ENCODE data around the gene IL32.
"Not testable (repeated sequence)": the region's sequence is repeated elsewhere in the genome, so short reads cannot be mapped to it uniquely, and the experiment has no call there.

Gene IL32

GRCh38 chr16:3052571-3053329 lies 12.7 kb upstream of the IL32 start:
- H3K4me1 Mint-ChIP-seq: peaks cover 17% of the 10 kb centered on the region
- H3K27ac Mint-ChIP-seq; H3K36me3 Mint-ChIP-seq; ATAC-seq (ENCODE audit: low read depth); H3K27me3 Mint-ChIP-seq; DNase-seq (ENCODE audit: low spot score in 2 of 2); H3K9me3 Mint-ChIP-seq; H3K4me3 Mint-ChIP-seq: not testable (repeated sequence)

GRCh38 chr16:3053330-3053710 lies 12.1 kb upstream of the IL32 start:
- H3K36me3 Mint-ChIP-seq; H3K9me3 Mint-ChIP-seq; H3K4me3 Mint-ChIP-seq; DNase-seq (ENCODE audit: low spot score in 2 of 2); H3K27me3 Mint-ChIP-seq; ATAC-seq (ENCODE audit: low read depth); H3K27ac Mint-ChIP-seq: not testable (repeated sequence)
- peaks cover 17% of the 10 kb centered on the region for H3K4me1 Mint-ChIP-seq

DNA sequence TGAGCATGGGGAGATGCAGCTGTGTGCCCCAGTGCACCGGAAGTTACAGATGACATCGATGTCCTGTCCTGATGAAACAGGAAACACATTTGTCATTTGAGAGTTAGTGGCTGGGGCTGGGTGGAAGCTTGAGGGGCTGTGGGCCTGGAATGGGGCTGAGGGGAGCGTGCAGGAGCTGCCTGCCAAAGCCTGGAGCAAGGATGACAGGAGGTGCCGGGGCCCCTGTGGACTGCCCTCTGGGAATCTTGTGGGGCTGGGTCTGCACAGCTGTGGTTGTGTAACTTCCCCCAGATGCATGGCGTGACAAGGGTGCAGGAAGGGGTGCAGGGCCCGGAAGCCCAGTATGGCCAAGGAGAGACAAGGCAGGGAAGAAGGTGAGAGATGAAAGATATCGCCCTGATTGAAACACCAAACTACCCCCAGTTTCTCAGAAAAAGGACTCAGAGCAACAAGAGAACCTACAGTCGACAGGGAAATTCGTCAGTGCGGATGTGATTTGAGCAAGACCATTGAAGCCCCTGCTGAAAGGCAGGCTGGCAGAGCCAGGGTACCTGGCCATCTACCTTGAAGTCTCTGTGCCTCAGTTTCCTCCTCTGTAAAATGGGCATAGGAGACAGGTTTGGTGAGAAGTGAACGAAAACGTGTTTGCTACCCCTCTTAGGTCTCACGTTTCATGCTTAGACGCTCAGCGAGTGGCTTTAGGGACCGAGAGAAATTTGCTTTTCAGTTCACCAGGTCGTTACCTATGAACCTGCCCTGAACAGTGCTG lies 10.3 kb upstream of the IL32 start:
- H3K4me1 Mint-ChIP-seq: peaks cover 22% of the 10 kb centered on the region
- H3K4me3 Mint-ChIP-seq: no peak overlapping the region
- DNase-seq (ENCODE audit: low spot score in 2 of 2) (no peak), ATAC-seq (ENCODE audit: low read depth) (no peak)
- no peaks in the 10 kb centered on the region for H3K9me3 Mint-ChIP-seq
- H3K27ac Mint-ChIP-seq: no peak overlapping the region
- peaks cover 6% of the 10 kb centered on the region for H3K36me3 Mint-ChIP-seq
- H3K27me3 Mint-ChIP-seq: no peaks in the 10 kb centered on the region

DNA sequence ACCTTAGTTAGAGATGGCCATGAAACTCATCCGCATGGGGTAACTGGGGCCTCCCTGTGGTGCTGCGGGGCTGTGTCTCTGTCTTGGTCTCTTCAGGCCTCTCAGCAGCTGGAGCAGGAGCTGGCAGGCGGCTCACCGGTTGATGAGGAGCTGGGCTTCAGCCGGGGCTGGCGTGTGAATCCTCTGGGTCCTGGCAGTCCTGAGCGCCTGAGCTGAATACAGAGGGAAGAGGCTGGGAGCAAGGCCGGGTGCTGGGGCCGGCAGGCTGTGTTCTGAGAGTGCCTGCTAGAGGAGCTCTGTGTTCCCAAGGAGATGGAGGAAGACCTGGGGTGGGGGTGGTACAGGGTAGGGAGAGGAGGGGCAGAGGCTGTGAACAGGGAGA lies 9.7 kb upstream of the IL32 start:
- peaks cover 22% of the 10 kb centered on the region for H3K4me1 Mint-ChIP-seq
- H3K27ac Mint-ChIP-seq; ATAC-seq (ENCODE audit: low read depth); H3K36me3 Mint-ChIP-seq; DNase-seq (ENCODE audit: low spot score in 2 of 2); H3K4me3 Mint-ChIP-seq; H3K9me3 Mint-ChIP-seq; H3K27me3 Mint-ChIP-seq: not testable (repeated sequence)

DNA sequence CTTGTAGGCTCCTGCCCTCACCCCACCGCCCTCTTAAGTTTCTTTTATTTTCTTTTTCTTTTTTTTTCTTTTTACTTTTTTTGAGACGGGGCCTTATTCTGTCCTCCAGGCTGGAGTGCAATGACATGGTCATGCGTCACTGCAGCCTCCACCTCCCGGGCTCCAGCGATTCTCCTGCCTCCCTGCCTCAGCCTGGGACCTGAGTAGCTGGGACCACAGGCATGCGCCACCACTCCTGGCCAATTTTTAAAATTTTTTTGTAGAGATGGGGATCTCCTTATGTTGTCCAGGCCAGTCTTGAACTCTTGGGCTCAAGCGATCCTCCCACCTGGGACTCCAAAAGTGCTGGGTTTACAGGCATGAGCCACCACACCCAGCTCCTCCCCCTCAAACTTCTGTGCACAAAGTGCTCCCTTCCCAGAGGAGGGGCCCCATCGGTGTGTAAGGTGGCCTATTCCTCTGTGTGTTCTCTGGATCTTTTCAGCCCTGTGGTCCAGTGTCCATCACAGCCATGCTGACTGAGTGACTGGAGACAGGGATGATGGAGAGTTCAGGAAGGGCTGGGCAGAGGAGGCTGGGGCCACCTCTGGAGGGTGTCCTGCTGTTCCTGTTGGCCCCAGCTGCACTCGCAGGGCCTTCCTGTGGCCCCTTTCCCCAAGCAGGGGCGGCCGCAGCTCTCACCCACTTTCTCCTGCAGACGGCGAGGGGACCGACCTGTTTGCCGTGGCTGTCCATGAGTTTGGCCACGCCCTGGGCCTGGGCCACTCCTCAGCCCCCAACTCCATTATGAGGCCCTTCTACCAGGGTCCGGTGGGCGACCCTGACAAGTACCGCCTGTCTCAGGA lies 8.9 kb upstream of the IL32 start:
- H3K4me1 Mint-ChIP-seq: peaks cover 22% of the 10 kb centered on the region
- H3K27me3 Mint-ChIP-seq: no peaks in the 10 kb centered on the region
- H3K27ac Mint-ChIP-seq: no peak overlapping the region
- H3K9me3 Mint-ChIP-seq: no peaks in the 10 kb centered on the region
- peaks cover 6% of the 10 kb centered on the region for H3K36me3 Mint-ChIP-seq
- DNase-seq (ENCODE audit: low spot score in 2 of 2) (no peak), ATAC-seq (ENCODE audit: low read depth) (no peak)
- H3K4me3 Mint-ChIP-seq: no peak overlapping the region

GRCh38 chr16:3057181-3058138 lies 8.0 kb upstream of the IL32 start:
- H3K9me3 Mint-ChIP-seq: no peaks in the 10 kb centered on the region
- H3K36me3 Mint-ChIP-seq: peaks cover 6% of the 10 kb centered on the region
- peaks cover 22% of the 10 kb centered on the region for H3K4me1 Mint-ChIP-seq
- no peak overlapping the region for H3K27ac Mint-ChIP-seq
- no peaks in the 10 kb centered on the region for H3K27me3 Mint-ChIP-seq
- ATAC-seq (ENCODE audit: low read depth) (no peak), DNase-seq (ENCODE audit: low spot score in 2 of 2) (no peak)
- peak overlapping the region; percentile 8 for H3K4me3 Mint-ChIP-seq

DNA sequence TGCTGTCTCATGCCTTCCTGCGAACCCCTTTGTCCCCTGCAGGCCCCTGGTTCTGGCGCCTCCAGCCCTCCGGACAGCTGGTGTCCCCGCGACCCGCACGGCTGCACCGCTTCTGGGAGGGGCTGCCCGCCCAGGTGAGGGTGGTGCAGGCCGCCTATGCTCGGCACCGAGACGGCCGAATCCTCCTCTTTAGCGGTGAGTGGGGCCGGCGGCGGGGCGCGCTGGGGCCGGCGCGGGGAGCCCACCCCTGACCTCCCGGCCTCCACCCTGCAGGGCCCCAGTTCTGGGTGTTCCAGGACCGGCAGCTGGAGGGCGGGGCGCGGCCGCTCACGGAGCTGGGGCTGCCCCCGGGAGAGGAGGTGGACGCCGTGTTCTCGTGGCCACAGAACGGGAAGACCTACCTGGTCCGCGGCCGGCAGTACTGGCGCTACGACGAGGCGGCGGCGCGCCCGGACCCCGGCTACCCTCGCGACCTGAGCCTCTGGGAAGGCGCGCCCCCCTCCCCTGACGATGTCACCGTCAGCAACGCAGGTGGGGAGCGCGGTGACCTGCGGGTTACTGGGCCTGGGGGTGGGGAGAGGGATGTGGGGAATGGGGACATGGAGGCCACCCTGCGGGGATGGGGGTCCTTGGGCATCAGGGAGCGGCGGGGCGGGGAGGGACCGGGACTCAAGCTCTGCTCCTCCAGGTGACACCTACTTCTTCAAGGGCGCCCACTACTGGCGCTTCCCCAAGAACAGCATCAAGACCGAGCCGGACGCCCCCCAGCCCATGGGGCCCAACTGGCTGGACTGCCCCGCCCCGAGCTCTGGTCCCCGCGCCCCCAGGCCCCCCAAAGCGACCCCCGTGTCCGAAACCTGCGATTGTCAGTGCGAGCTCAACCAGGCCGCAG lies 7.1 kb upstream of the IL32 start:
- Mint-ChIP-seq H3K27me3 (no peaks in the 10 kb centered on the region), H3K4me1 (peaks cover 22% of the 10 kb centered on the region), H3K27ac (peak overlapping the region; percentile 67), H3K9me3 (no peaks in the 10 kb centered on the region), H3K36me3 (peaks cover 6% of the 10 kb centered on the region), H3K4me3 (peak overlapping the region; percentile 89)
- DNase-seq (ENCODE audit: low spot score in 2 of 2) (peak; percentile 37), ATAC-seq (ENCODE audit: low read depth) (peak; percentile 59)

DNA sequence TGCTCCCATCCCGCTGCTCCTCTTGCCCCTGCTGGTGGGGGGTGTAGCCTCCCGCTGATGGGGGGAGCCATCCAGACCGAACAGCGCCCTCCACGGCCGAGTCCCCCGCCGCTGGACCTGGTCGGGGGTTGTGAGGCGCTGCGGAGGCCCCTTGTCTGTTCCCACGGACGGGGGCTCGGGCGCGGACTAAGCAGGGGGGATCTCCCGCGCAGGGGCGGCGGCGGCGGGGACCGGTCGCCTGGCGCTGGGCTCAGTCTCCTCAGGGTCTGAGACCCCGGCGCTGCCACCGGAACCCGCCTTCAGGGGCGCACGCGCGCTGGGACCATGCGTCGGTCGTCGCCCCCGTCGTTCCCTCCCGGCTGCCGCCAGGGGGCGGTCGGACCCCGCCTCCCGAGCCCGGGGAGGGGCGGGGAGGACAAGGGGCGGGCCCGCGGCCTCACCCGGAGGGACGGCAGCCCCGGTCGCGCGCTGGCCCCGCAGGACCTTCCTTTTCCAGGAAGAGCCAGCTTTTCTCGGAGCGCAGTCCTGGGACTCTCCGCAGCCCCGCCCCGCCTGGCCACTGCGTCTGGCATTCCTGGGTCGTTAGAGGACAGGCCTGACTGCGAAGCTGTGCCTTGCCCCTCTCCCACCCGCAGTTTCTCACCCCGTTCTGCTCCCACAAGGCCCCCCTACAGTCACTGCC lies 6.3 kb upstream of the IL32 start:
- Mint-ChIP-seq H3K27me3 (no peaks in the 10 kb centered on the region), H3K4me3 (peak overlapping the region; percentile 89), H3K4me1 (peaks cover 15% of the 10 kb centered on the region), H3K9me3 (no peaks in the 10 kb centered on the region), H3K27ac (peak overlapping the region; percentile 67), H3K36me3 (no peaks in the 10 kb centered on the region)
- DNase-seq (ENCODE audit: low spot score in 2 of 2) (peak; percentile 87 to 91), ATAC-seq (ENCODE audit: low read depth) (peak; percentile 92)

GRCh38 chr16:3059723-3060242 lies 5.7 kb upstream of the IL32 start:
- no peaks in the 10 kb centered on the region for H3K9me3 Mint-ChIP-seq
- peaks cover 12% of the 10 kb centered on the region for H3K4me1 Mint-ChIP-seq
- ATAC-seq (ENCODE audit: low read depth) (no peak), DNase-seq (ENCODE audit: low spot score in 2 of 2) (no peak)
- H3K27me3 Mint-ChIP-seq: no peaks in the 10 kb centered on the region
- H3K36me3 Mint-ChIP-seq: no peaks in the 10 kb centered on the region
- peak overlapping the region; percentile 89 for H3K4me3 Mint-ChIP-seq
- peak overlapping the region; percentile 45 for H3K27ac Mint-ChIP-seq

DNA sequence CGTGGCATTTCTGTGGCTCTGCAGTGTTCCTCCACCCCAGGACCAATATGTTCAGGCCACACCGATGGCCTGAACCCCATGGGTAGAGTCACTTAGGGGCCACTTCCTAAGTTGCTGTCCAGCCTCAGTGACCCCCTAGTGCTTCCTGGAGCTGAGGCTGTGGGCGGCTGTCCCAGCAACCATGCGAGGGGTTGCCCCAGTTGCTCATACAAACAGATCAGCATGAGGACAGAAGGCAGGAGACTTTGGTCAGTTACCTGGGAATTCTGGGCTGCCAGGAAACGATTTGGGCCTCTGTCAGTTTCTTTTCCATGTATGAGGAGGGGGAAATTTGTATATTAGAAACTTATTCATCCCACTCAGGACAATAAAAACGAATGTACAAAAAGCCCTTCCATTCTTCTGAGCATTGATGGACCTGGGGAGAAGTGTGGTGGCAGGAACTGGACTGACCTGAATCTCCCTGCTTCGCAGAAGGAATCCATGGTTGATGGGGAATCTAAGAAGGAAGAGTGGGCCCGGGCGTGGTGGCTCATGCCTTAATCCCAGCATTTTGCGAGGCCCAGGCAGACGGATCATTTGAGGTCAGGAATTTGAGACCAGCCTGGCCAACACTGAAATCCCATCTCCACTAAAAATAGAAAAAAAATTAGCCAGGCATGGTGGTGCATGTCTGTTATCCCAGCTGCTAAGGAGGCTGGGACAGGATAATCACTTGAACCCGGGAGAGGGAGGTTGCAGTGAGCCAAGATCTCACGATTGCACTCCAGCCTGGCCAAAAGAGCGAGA lies 4.9 kb upstream of the IL32 start:
- Mint-ChIP-seq H3K9me3 (no peaks in the 10 kb centered on the region), H3K4me1 (peaks cover 7% of the 10 kb centered on the region), H3K36me3 (no peaks in the 10 kb centered on the region), H3K27me3 (no peaks in the 10 kb centered on the region), H3K27ac (no peak overlapping the region), H3K4me3 (peak overlapping the region; percentile 89)
- ATAC-seq (ENCODE audit: low read depth): no peak
- DNase-seq (ENCODE audit: low spot score in 2 of 2): no peak

DNA sequence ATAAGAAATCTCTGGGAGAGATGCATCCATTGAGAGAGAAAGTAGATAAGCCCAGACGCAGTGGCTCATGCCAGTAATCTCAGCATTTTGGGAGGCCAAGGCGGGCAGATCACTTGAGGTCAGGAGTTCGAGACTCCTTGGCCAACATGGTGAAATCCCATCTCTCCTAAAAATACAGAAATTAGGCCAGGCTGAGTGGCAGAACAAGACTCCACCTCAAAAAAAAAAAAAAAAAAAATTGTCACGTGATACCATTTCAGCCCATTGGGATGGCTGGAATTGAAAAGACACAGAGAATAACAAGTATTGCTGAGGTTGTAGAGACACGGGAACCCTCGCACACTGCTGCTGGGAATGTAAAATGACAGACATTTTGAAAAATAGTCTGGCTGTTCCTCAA lies 2.9 kb upstream of the IL32 start:
- H3K36me3 Mint-ChIP-seq: no peaks in the 10 kb centered on the region
- H3K27me3 Mint-ChIP-seq: peaks cover 1% of the 10 kb centered on the region
- H3K4me3 Mint-ChIP-seq: no peak overlapping the region
- no peaks in the 10 kb centered on the region for H3K9me3 Mint-ChIP-seq
- H3K4me1 Mint-ChIP-seq: peaks cover 5% of the 10 kb centered on the region
- no peak overlapping the region for H3K27ac Mint-ChIP-seq
- ATAC-seq (ENCODE audit: low read depth) (no peak), DNase-seq (ENCODE audit: low spot score in 2 of 2) (no peak)
